K562 (cell line): ENCODE results near the gene WTIP. TPM values are rescaled to one million over a fixed set of nuclear protein-coding genes. Genes with fewer than 3 reads are reported as not detected.
A peak's percentile ranks its signal among the peaks of the same experiment; 100 is the strongest.

Source experiments
- CBFA2T2 ChIP-seq: fragments of 450-650 bp; conservative IDR thresholded peaks from 2 replicates; pipeline ENCODE4 v1.6.1; 2017; ENCODE audit warnings: mild to moderate bottlenecking
- CBFA2T3 ChIP-seq: fragments of 450-650 bp; IDR thresholded peaks from 2 replicates; pipeline ENCODE4 v1.6.1; 2017
- CREM ChIP-seq: IDR thresholded peaks from 2 replicates; pipeline ENCODE4 v1.6.1; 2014; ENCODE audit warnings: antibody characterized with exemption, low read depth
- E2F8 ChIP-seq: fragments of 450-650 bp; IDR thresholded peaks from 2 replicates; pipeline ENCODE4 v1.7.1; 2018; ENCODE audit warnings: mild to moderate bottlenecking, low read depth; ENCODE audit not compliant: partially characterized antibody
- E4F1 ChIP-seq: fragments of 250-450 bp; sonication (Bioruptor Pico); IDR thresholded peaks from 2 replicates; pipeline ENCODE4 v1.5.0; 2021; ENCODE audit warnings: mild to moderate bottlenecking, borderline replicate concordance
- FOS ChIP-seq: IDR thresholded peaks from 3 replicates; pipeline ENCODE4 v1.6.1; 2011; ENCODE audit not compliant: insufficient read length; ENCODE audit errors: extremely low read depth
- MEIS2 ChIP-seq: fragments of 450-650 bp; IDR thresholded peaks from 2 replicates; pipeline ENCODE4 v1.6.1; 2014; ENCODE audit warnings: mild to moderate bottlenecking; ENCODE audit not compliant: partially characterized antibody
- MLLT1 ChIP-seq, 2 experiments: fragments of 450-650 bp; IDR thresholded peaks; 2 replicates each; pipeline ENCODE4 v1.6.1; 2016
- NFYB ChIP-seq: IDR thresholded peaks from 2 replicates; pipeline ENCODE4 v1.6.1; 2011; ENCODE audit warnings: mild to moderate bottlenecking, moderate library complexity; ENCODE audit not compliant: insufficient read length; ENCODE audit errors: extremely low read depth
- XRCC4 ChIP-seq: IDR thresholded peaks from one replicate; pipeline ENCODE4 v1.6.1; 2011; ENCODE audit not compliant: insufficient read depth, insufficient read length; ENCODE audit errors: extremely low read depth
- ZNF217 ChIP-seq: sonication (generic); formaldehyde crosslinking; IDR thresholded peaks from 2 replicates; pipeline ENCODE4 v1.8.0; 2022; ENCODE audit warnings: mild to moderate bottlenecking, missing genetic modification reagents
- polyA plus RNA-seq, 8 experiments: library from polyadenylated mRNA; depleted of rRNA in 4 of 8; stranded (reverse) in 5 of 8; unstranded in 3 of 8; fragments of >200 nt; fragmentation: Nextera tagmentation in 2 of 8; fragmentation: Illumina TruSeq in 1 of 8; extraction: Ambion mirVana in 2 of 8; extraction: Trizol in 1 of 8; gene quantifications; 2 replicates each; pipeline versions ENCODE4 v1.2.1 to v1.2.3, GENCODE V29; 2011 to 2014; ENCODE audit warnings: inconsistent platforms in 1 of 8, missing spikeins in 1 of 8
- total RNA-seq, 7 experiments: library from RNA; depleted of rRNA in 6 of 7; stranded (reverse); fragments of >200 nt in 6 of 7; fragmentation: Illumina TruSeq in 2 of 7; extraction: Trizol in 2 of 7; gene quantifications; 2 replicates each; pipeline versions ENCODE4 v1.2.1 to v1.2.3, GENCODE V29; 2011 to 2021; ENCODE audit warnings: low replicate concordance in 1 of 7

The WTIP gene
- total and polyA plus RNA-seq, 9 of the 15 experiments (the other 6 are each of a cell fraction or from before 2014, with no cell fraction given): under 0.01 to 0.54 (median 0.27) TPM; not detected in 1

- TF ChIP-seq XRCC4 (no peak), CBFA2T2 (no peak), MLLT1 (IDR thresholded peaks at IDR 0.05) (peak in 1 of 2 experiments; percentile 93; a peak in 2 of 4 replicates), MEIS2 (no peak), E4F1 (CRISPR knock-in tag) (no peak), FOS (no peak), ZNF217 (no peak), E2F8 (no peak), CREM (peak; percentile 47; the same call in 1 of the 2 replicates), CBFA2T3 (no peak), NFYB (no peak)
Observed at GRCh38 chr19:34501339-34502320, 20.1 kb downstream of the WTIP start (continued).
